G401.6 (cell line): ENCODE results near the gene RANBP17.
A peak's percentile ranks its signal among the peaks of the same experiment; 100 is the strongest.

Experiments
- FAIRE-seq: peaks from 2 replicates; lab custom pipeline; 2012; peaks lifted over from hg19 to GRCh38; lab: Jason Lieb, UNC

RANBP17 gene

DNA sequence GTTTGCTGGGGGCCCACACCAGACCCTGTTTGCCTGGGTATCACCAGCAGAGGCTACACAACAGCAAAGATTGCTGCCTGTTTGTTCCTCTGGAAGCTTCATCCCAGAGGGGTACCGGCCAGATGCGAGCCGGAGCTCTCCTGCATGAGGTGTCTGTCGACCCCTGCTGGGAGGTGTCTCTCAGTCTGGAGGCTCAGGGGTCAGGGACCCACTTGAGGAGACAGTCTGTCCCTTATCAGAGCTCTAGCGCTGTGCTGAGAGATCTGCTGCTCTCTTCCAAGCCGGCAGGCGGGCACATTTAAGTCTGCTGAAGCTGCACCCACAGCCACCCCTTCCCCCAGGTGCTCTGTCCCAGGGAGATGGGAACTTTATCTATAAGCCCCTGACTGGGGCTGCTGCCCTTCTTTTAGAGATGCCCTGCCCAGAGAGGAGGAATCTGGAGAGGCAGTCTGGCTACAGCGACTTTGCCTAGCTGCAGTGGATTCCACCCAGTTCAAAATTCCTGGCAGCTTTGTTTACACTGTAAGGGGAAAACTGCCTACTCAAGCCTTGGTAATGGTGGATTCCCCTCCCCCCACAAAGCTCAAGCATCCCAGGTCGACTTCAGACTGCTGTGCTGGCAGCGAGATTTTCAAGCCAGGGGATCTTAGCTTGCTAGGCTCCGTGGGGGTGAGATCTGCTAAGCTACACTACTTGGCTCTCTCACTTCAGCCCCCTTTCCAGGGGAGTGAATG is 241.2 kb downstream of the RANBP17 start:
- no peak for FAIRE-seq

DNA sequence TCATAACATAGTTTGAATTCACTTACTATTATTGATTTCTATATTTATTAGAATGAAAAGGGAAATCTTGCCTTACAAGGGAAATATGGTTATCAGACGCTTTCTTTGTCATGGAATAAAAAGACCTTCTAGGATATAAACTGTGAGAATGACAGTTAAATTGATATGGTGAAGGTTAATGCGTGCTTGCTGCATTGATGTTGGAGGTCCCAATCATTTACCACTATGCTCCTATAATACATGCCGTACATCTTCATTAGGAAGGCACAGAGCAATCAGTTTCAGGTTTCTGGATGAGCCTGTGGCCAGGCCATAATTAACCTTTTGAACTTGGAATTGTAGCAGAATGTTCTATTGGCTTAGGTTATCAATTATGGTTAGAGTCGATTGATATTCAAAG is 245.9 kb downstream of the RANBP17 start:
- no peak for FAIRE-seq

DNA sequence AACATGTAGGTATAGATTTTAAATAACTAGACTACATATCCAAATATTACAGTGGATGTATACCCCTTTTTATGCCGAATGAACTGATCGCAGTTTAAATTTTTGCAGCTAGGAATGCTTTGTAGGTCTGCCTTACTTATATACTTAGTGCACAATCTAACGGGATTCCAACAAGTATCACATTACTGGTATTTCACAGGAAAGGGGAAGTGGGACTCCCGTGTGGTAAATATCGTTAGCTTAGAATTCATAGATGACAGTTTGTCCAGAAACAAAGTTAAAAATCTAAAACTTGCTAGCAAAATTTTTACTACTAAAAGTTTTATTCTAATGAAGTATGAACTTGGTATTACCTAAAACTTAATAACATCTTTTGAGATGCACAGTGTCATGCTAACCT is 253.7 kb downstream of the RANBP17 start:
- FAIRE-seq: no peak

DNA sequence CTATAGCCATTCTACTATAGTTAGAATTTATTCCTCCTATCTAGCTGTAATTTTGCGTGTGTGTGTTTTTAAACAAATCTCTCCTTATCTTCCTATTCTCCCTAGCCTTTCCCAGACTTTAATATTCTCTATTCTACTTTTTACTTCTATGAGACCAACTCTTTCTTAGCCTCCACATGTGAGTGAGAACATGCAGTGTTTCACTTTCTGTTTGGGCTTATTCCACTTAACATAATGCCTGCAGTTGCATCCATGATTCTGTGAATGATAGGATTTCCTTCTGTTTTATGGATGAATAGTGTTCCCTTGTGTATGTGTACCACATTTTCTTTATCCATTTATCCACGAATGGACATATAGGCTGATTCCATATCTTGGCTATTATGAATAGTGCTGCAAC is 254.9 kb downstream of the RANBP17 start:
- no peak for FAIRE-seq

DNA sequence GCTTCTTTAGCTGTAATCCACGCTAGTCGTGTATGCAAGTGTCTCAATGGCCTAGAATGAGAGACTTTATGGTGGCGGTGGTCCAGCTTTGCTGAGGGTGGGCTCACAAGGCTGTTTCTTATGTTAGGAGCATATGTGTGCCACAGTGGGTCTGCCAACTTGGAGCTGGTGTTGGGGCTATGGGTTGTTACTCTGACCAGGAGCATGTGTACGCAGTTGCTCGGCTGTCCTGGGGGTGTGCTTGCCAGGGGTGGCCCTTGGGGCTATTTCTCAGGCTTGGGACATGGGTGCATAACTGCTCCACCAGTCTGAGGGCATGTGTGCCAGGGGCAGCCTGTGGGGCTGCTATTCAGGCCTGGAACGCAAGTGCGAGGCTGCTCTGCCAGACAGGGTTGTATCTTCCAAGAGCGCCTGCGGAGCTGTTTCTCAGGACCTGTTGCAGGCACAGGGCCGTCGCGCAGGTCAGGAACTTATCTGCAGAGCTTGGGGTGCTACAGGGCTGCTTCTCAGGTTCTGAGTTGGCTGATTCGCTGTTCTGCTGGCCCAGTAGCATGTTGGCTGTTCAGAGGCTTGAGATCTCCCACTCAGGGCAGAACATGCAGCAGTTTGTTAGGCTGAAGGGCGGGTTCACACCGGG is 259.3 kb downstream of the RANBP17 start:
- no peak for FAIRE-seq

DNA sequence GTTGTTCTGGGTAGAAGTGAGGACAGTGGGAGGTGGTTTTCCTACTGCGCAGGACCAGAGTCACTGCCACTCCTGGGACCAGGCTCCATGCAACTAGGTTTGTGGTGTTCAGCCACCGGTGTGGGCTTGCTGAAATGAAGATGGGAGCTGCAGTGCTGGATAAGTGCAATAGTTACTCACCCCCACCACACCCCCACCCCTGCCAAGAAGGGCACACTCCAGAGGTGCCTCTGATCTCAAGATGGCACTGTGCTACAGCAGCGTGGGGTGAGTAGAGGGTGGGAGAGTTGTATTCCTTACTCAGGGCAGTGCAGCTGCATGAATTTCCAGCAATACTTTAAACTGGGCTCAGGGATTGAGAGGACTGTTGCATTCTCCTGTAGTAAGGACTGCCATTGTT is 259.8 kb downstream of the RANBP17 start:
- no peak for FAIRE-seq

DNA sequence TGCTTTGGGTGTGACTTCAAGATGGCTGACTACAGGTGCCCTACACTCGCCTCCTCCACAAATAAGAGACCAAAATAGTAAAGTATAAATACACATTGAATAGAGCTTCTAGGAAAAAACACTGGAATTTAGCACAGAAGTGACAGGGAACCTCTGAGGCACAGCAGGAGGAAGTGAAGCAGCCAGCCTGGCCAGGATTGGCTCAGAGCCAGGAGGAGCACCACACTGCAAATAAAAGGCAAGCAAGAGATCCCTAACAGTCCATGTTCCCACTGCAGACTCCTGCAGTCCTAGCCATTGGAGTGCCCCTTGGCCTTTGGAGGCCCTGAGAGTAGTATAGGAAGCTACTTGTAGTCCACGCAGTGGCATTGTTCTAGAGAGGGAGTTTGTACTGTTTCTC is 260.6 kb downstream of the RANBP17 start:
- no peak for FAIRE-seq

DNA sequence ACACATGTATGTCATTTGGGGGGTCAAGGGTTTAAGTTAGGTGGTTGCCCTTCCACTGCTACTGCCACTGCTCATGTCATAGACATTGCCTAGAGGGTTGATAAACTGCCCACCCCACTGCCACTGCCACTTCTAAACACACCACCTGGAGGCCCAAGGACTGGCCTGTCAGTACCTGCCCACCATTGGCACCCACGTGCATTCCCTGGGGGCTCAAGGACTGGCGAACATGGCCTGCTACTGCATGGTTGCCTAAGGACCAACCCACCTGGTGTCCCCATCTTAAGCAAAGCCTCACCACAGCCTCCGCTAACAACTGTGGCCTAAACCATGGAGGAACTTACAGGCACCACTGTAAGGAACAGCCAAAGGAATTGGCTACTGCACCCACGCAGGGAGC is 261.6 kb downstream of the RANBP17 start:
- FAIRE-seq: no peak

DNA sequence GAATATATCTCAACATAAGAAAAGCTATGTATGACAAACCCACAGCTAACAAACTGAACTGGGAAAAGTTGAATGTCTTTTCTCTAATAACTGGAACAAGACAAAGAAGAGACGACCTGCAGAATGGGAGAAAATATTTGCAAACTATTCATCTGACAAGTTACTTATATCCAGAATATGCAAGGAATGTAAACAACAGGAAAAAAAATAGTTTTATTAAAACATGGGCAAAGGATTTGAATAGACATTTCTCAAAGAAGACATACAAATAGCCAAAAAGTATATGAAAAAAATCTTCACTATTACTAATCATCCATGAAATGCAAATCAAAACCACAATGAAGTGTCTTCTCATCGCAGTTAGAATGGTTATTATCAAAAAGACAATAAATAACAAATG is 265.5 kb downstream of the RANBP17 start:
- FAIRE-seq: no peak

DNA sequence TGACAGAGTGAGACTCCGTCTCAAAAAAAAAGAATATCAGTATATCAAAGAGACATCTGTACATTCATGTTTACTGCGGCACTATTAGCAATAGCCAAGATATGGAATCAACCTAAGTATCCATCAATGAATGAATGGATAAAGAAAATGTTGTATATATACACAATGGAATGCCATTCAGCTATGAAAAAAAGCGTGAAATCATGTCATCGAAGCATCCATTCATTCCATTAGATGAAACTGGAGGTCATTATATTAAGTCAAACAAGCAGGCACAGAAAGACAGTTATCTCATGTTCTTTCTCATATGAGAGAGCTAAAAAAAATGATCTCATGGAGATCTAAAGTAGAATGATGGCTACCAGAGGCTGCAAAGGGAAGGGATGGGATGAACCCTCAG is 266.3 kb downstream of the RANBP17 start:
- FAIRE-seq: no peak

DNA sequence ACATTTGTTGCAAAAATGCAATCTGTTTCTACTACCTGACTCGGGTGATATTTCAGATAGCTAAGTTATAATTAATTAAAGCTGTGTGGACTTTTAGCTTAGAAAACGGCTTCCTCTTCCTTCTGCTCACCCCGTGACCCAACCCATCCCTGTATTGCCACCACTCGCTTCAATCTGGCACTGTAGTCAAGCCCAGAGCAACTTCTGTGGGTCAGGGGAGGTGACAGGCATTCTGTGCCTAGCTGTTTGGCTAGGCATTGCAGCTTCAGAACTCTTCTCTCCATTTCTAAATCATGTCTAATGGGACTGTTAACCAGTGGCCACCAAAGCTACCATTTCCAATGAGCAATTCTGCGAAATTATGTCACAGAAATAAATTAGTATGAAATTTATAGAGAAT is 267.5 kb downstream of the RANBP17 start:
- FAIRE-seq: no peak

DNA sequence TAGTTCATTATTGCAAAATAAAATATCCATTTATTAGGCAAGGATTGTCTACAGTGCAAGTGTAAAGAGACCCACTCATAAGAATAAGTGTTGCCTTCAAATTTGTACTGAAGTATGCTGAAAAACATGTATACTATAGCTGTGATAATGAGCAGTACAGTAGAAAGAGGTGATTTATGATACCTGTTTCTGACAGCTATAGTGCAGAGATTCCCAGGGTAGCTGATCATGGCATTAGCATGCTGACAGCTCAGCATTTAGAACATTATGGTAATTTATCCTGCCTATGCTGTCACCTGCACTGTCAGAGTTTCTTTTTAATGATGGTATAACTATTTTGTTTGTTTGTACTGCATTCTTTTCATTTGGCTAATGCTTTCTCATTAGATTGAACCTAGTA is 269.7 kb downstream of the RANBP17 start:
- no peak for FAIRE-seq

DNA sequence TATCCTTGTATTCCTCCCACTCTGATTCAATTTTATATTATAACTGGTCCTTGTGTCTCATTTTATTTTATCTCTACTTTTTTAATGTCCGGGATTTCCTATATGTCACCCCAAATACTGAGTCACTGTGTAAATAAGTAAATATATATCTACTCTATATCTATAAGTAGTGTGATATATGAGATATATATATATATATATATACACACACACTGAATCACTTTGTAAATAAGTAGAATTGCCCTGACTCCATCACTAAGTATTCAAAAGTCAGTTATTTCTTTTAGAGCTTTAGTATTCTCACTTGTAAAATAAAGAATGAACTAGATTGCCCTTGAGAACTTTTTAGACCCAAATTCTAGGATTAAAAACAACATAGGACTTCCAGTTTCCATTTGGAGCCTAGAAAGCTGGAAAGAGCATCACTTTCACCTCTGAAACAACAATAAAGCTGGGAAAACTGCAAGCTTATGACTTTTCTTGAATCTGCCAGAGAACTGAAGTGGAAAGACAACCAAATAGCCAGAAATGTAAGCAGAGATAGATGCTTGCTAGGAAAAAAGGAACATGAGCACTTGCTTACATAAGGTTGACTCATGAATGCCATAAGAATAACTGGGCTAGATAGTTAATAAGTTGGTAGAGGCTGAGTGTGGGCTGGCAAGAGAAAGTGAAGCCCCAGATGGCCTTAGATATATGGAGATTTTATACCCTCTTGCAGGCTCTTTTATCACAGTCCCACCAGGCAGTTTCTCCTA is 276.1 kb downstream of the RANBP17 start:
- no peak for FAIRE-seq

DNA sequence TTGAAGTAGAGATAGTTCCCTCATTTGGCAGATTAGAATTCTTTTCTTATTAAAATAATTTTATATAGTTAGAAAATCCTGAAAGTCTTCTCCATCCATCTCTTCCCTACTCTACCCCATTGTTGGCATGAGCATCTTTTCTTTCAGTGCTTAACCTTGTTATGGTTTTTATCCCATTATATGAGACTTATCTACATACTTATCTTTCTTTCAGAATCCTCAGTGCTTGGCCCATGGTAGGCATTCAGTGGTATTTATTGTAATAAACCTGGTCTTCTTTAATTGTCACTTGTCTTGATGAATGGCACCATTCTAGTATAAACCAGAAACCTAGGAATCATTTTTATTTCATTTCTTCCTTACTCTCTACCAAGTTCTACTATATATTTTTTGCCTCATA is 277.4 kb downstream of the RANBP17 start:
- FAIRE-seq: no peak

DNA sequence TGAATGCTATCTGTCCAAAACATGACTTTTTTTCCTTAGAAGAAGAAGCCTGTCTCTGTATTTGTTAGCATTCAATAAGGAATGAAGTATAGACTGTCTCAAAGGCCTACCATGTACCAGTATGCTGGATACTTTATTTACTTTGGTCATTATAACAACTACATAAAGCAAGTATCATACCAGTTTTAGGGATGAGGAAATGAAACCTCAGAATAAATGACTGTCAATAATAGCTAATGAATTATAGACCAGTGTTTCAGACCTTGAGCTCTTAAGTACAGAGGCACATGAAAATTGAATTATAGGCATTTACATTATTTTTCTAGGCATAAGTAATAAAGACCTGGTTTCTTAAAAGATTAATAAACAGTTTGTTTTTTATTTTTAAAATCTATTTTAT is 280.8 kb downstream of the RANBP17 start:
- FAIRE-seq: no peak

DNA sequence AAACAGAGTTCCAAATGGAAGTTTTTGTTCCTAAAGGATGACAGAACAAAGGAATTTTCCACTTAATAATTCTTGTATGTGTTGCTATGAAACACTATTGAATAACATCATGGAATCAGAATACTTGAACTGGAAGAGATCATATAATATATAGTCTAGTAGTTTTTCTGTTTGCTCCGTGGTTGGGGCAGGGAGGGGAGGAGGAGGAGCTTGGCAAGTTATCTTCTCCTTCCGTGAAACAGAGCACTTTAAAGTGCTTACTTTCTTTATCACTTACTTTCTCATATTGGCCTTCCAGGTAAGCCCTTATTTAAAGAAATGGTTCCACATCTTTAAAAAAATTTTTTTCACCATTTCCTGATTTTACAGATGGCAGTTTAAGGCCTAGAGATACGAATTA is 281.4 kb downstream of the RANBP17 start:
- FAIRE-seq: no peak

DNA sequence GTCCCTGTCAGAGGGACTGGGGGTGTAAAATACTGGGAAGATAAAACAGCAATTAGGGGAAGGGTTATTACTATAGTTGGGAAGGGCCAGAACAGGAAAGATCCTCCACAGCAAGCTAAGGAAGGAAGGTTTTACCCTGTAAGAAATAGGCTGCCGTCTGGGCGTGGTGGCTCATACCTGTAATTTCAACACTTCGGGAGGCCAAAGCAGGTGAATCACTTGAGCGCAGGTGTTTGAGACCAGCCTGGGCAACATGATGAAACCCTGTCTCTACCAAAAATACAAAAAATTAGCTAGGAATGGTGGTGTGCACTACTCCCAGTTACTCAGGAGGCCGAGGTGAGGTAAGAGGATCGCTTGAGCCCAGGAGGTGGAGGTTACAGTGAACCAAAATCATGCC is 282.1 kb downstream of the RANBP17 start:
- FAIRE-seq: no peak

DNA sequence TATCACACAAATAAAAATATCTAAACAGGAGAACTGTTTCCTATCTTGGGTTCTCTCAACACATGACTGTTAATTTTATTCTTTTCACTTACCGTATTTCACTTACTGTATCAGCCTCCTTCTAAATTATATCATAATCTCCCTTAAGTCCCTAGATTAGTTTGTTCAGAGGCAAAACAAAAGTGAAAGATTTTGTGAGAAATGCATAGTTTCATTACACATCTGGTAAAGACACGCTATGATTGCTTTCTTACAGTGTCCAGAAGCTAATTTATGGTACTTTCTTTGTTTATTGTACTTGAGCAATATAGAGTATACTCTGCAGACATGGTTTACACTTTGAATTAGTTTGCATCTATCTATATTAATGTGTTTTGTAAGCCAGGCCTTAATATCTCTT is 287.5 kb downstream of the RANBP17 start:
- no peak for FAIRE-seq

DNA sequence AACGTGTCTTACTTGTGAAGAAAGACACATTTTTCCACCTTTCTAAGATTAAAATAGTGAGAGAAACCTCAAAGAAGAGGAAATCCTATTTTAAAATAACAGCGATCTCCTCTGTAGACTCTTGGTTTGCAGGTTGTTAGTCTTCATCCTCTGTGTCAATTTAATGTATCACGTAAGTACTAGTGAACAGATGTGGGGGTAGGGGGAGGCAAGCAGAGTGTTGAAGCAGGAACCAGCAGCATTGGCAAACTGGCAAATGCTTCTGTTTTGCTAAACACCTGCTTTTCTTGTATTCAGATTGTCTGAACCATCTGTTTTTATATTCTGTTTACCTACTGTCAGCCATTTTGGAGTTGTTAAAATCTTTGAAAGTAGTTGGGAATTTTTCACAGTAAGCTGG is 288.0 kb downstream of the RANBP17 start:
- no peak for FAIRE-seq

DNA sequence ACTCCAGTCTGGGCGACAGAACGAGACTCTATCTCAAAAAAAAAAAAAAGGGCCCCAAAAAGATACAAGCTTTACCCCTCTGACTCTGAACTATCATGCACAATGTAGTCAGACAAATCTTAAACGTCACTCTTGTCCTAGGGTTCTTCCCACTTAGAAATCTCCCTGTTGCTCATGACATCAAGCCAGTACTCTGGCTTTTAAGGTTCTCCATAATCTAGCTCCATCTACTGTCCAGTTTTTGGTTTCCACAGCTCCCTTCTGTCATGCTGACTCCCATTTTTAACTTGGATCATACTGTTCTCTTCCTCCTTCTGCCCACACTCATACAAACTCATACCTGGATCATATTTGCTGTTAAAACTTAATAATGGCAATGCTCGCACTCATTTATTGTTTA is 290.6 kb downstream of the RANBP17 start:
- FAIRE-seq: no peak

DNA sequence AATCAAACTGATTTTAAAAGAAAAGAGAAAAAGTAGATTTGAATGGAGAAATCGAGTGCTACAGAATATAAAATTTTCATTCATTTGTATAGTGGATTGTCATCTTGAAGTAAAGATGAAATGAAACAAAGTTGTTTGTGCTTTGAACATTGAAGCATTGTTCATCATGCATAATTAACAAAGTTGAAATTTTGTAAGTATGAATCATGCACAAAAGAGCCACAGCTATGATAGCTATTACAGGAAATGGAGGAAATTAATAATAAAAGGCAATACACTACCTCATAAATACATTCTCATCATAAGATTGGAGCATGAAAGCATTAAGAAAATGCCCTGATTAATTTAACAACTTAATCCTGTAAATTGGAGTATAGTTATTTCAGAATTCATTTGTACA is 293.8 kb downstream of the RANBP17 start:
- no peak for FAIRE-seq

DNA sequence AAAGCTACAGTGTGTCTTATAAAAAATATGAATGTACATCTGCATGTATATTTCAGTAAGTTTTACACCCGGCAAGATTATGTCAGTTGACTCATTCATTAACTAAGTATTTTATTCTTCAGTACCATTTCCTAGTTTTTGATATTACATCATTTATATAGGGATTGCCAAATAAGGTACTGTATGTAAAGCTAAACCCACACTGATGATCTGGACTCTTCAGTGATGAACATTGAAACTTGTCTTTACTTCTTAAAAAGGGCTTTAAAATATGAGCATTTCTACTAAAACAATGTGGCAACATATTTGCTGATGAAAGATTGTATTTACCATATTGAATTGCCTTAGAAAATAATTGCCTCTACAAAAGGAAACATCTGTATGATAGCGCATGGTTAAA is 295.5 kb downstream of the RANBP17 start:
- FAIRE-seq: peak; percentile 19

DNA sequence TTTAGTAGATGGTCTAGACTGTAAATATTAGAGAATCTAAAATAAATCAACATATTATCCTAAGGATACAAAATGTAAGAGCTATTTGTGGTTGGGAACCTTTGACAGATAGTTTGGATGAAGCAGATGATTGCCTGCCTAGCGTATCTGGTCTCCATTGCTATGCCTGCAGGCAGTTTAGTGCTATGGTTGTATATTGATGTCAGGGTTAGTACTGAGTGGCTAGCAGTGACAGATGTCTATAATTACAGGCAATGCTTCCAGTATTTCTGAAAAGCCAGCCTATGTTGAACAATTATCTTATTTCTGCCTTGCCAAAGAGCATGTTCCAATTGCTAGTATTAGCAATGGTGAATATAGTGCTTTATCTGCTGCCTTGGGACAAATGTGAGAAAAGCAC is 296.0 kb downstream of the RANBP17 start:
- FAIRE-seq: no peak

DNA sequence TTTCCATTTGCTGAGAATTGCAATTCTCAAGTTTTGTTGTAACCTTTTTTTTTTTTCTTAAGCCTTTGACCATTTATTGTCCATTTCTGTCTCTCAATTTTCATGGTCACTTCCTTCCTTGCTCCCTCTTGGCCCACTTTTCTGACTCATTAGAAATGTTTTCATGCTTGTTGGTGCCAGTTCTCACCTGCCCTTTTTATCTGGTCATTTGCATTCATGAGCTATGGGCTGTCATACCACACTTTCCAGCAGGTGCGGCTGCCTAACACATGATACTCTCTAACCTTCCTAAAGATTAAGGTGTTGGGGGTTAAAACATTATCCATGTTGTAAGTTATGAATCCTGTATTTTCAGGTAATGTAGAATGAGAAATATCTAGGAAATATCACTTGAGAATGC is 296.8 kb downstream of the RANBP17 start:
- FAIRE-seq: no peak
